Neural progenitor cell (in vitro differentiated cells): ENCODE measurements around the gene KRR1.

Experiments
- CTCF ChIP-seq: fragments of 200-600 bp; sonication (generic); IDR thresholded peaks from 2 replicates; pipeline ENCODE4 v1.5.1; 2017; ENCODE audit warnings: antibody characterized with exemption, mild to moderate bottlenecking
- EZH2 ChIP-seq: fragments of 200-600 bp; sonication (generic); IDR thresholded peaks from 2 replicates; pipeline ENCODE4 v1.6.1; 2017; ENCODE audit warnings: antibody characterized with exemption, mild to moderate bottlenecking, moderate library complexity

GRCh38 chr12:75503866-75504265 lies 7.5 kb downstream of the KRR1 start:
- TF ChIP-seq CTCF = no peak
- TF ChIP-seq EZH2 = no peak
